Glutamatergic neuron (in vitro differentiated cells): Measurements from ENCODE around the gene ADARB2. TPM values are rescaled to one million over a fixed set of nuclear protein-coding genes. Genes with fewer than 3 reads are reported as not detected.
"Not testable (repeated sequence)": the region's sequence is repeated elsewhere in the genome, so short reads cannot be mapped to it uniquely, and the experiment has no call there.

ENCODE experiments used
- DNase-seq: peaks from one replicate; pipeline ENCODE4 v3.0.0; 2022
- H3K27ac Mint-ChIP-seq: one replicate; pipeline ENCODE4 v1.8.0; 2020; ENCODE audit warnings: mild to moderate bottlenecking, mixed read lengths, inconsistent platforms; ENCODE audit not compliant: unreplicated experiment
- H3K27me3 Mint-ChIP-seq: one replicate; pipeline ENCODE4 v1.8.0; 2020; ENCODE audit warnings: mild to moderate bottlenecking, moderate library complexity, mixed read lengths, inconsistent platforms; ENCODE audit not compliant: unreplicated experiment
- H3K36me3 Mint-ChIP-seq: one replicate; pipeline ENCODE4 v1.8.0; 2020; ENCODE audit warnings: mild to moderate bottlenecking, mixed read lengths, inconsistent platforms; ENCODE audit not compliant: unreplicated experiment
- H3K4me1 Mint-ChIP-seq: one replicate; pipeline ENCODE4 v1.8.0; 2020; ENCODE audit warnings: mild to moderate bottlenecking, low read depth, mixed read lengths, inconsistent platforms; ENCODE audit not compliant: unreplicated experiment
- H3K4me3 Mint-ChIP-seq: one replicate; pipeline ENCODE4 v1.8.0; 2020; ENCODE audit warnings: mild to moderate bottlenecking, mixed read lengths, inconsistent platforms; ENCODE audit not compliant: unreplicated experiment
- H3K9me3 Mint-ChIP-seq: one replicate; pipeline ENCODE4 v1.8.0; 2020; ENCODE audit warnings: mild to moderate bottlenecking, moderate library complexity, mixed read lengths, inconsistent platforms; ENCODE audit not compliant: unreplicated experiment
- total RNA-seq: library from RNA; stranded (reverse); fragmentation: NEBNext Ultra II Directional; extraction: Animal tissue kit (Norgen Biotek cat#: 25700); gene quantifications from one replicate; pipeline ENCODE4 v1.2.1, GENCODE V29; 2021; ENCODE audit not compliant: unreplicated experiment
- TF ChIP-seq, protein P1 (sequence below): fragments of 200-600 bp; sonication (generic); IDR thresholded peaks from one replicate; pipeline ENCODE4 v1.5.0; 2021; ENCODE audit not compliant: partially characterized antibody, unreplicated experiment

The ADARB2 gene
- total RNA-seq, 1 donor from 2014 or later = 20.6 TPM

DNA sequence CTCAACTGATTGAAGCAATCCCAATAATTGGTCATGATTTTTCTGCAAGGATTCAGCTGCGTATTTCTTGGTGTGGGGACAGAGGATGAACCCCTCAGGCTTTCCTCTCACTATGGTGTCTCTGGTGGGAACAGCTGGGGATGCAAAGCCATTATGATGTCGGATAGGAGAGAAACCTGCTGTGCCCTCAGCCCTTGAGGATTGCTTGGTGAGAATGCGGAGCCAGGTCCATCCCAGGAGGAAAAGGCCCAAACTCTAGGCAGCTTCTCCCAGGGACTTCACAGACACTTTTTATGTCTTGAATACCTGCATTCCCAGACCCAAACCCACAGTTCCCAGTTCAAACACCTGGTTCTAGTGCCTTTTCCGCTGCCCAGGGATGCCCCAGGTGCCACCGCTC is 379.2 kb downstream of the ADARB2 start:
- no peak overlapping the region for H3K27ac Mint-ChIP-seq
- H3K4me1 Mint-ChIP-seq = peaks cover 13% of the 10 kb centered on the region
- peaks cover 5% of the 10 kb centered on the region for H3K36me3 Mint-ChIP-seq
- H3K9me3 Mint-ChIP-seq = peaks cover 4% of the 10 kb centered on the region
- H3K4me3 Mint-ChIP-seq = no peak overlapping the region
- peaks cover 4% of the 10 kb centered on the region for H3K27me3 Mint-ChIP-seq
- TF ChIP-seq, protein P1, sequence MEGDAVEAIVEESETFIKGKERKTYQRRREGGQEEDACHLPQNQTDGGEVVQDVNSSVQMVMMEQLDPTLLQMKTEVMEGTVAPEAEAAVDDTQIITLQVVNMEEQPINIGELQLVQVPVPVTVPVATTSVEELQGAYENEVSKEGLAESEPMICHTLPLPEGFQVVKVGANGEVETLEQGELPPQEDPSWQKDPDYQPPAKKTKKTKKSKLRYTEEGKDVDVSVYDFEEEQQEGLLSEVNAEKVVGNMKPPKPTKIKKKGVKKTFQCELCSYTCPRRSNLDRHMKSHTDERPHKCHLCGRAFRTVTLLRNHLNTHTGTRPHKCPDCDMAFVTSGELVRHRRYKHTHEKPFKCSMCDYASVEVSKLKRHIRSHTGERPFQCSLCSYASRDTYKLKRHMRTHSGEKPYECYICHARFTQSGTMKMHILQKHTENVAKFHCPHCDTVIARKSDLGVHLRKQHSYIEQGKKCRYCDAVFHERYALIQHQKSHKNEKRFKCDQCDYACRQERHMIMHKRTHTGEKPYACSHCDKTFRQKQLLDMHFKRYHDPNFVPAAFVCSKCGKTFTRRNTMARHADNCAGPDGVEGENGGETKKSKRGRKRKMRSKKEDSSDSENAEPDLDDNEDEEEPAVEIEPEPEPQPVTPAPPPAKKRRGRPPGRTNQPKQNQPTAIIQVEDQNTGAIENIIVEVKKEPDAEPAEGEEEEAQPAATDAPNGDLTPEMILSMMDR = no peak
- DNase-seq = no peak

DNA sequence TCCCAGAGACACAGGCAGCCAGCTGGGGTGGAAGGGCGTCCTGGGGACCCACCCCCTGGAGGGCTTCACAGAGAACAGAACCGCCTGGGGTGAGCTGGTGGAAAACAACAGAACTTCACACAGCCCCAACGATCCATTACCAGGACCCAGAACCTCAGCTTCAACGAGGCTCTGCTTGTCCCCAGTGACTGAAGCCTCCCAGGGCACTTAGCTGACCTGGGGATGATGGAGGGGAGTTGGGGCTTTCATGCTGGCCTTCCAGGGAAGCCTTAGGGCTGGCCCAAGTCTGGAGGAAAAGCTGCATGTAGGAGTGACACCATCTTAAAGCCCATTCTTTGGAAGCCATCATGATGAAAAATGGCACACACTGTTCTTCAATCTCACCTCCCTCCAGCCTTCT is 381.0 kb downstream of the ADARB2 start:
- Mint-ChIP-seq H3K27me3 (peaks cover 4% of the 10 kb centered on the region), H3K9me3 (peaks cover 2% of the 10 kb centered on the region), H3K4me1 (peaks cover 10% of the 10 kb centered on the region), H3K4me3 (no peak overlapping the region), H3K36me3 (no peaks in the 10 kb centered on the region), H3K27ac (no peak overlapping the region)
- TF ChIP-seq, protein P1 = no peak
- no peak for DNase-seq

DNA sequence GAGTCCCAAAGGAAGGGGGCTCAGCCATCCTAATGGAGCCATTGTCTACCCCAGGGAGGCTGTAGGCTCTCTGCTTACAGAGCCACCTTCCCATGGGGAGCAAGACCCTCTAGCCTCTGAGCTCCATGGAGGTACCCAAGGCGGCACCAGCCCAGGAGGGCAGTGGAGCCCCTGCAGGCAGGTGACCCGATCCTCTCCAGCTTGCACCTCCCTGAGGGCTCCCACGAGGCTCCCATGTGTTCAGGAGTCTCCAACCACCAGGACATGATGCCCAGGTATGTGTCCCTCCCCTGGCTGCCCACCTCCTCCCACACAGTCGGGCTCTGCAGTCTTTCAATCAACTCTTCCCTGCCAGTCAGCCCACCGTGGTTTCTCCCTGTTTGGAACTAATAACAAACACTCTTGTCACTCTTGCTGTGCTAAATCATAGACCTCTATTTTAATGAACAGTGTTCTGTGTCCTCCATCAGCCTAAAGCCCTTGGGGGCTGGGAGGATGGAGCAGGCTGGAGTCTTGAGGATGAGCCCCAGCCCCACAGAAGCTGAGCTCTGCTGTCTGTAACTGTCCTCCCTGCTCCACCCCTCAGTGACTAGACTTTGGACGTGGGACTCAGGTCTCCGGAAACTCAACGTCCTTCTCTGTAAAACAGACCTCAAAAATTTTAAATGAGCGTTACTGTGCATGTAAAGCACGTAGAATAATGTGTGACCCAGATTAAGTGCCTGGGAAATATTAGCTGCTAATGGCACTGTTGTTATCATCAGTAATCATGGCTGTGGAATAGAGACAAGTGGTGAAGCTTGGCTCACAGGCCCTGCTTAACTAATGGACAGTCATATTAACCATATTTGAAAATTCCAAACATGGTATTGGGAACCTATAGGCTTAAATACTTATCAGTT is 382.3 kb downstream of the ADARB2 start:
- no peak overlapping the region for H3K27ac Mint-ChIP-seq
- TF ChIP-seq, protein P1 = no peak
- no peak for DNase-seq
- peaks cover 10% of the 10 kb centered on the region for H3K4me1 Mint-ChIP-seq
- peaks cover 4% of the 10 kb centered on the region for H3K27me3 Mint-ChIP-seq
- H3K4me3 Mint-ChIP-seq = no peak overlapping the region
- H3K9me3 Mint-ChIP-seq = peaks cover 2% of the 10 kb centered on the region
- H3K36me3 Mint-ChIP-seq = no peaks in the 10 kb centered on the region

DNA sequence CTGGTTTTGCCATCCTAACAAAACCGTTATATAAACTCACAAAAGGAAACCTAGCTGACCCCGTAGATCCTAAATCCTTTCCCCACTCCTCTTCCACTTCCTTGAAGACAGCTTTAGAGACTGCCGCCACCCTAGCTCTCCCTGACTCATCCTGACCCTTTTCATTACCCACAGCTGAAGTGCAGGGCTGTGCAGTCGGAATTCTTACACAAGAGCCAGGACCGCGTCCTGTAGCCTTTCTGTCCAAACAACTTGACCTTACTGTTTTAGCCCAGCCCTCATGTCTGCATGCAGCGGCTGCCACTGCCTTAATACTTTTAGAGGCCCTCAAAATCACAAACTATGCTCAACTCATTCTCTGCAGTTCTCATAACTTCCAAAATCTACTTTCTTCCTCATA is 385.0 kb downstream of the ADARB2 start:
- H3K27me3 Mint-ChIP-seq, H3K4me1 Mint-ChIP-seq, H3K36me3 Mint-ChIP-seq, H3K4me3 Mint-ChIP-seq, DNase-seq, H3K9me3 Mint-ChIP-seq, H3K27ac Mint-ChIP-seq: not testable (repeated sequence)

DNA sequence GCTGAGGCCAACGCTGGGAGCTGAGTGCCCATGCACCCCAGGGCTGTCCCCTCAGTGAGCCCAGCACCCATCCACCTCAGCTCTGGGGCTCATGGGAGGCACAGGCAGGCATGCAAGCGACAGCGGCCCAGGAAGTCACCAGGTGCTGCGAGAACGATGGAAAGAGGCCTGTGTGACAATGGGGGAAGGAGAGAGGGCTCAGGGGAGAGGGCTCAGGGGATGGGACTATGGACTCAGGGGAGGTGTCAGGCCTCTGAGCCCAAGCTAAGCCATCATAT is 388.6 kb downstream of the ADARB2 start:
- Mint-ChIP-seq H3K36me3 (no peaks in the 10 kb centered on the region), H3K27me3 (peaks cover 6% of the 10 kb centered on the region), H3K27ac (no peak overlapping the region), H3K4me3 (no peak overlapping the region), H3K4me1 (no peaks in the 10 kb centered on the region), H3K9me3 (peaks cover 3% of the 10 kb centered on the region)
- no peak for DNase-seq
- TF ChIP-seq, protein P1 = no peak
